BJ (cell line): ENCODE data around the gene SNIP1. TPM values are rescaled to one million over a fixed set of nuclear protein-coding genes. Genes with fewer than 3 reads are reported as not detected.

Experiments used
- CTCF ChIA-PET: fragments of 350-600 bp; formaldehyde crosslinking; extraction: SDS; loops from one replicate; lab custom pipeline; 2021; ENCODE audit warnings: antibody characterized with exemption, inconsistent platforms; lab: Yijun Ruan, JAX
- POLR2A ChIA-PET: fragments of 300-600 bp; sonication (Branson Sonifier 250); formaldehyde crosslinking; extraction: SDS; loops from one replicate; lab custom pipeline; 2021; ENCODE audit warnings: antibody characterized with exemption; lab: Charles Lee
- DNase-seq: peaks from one replicate; pipeline ENCODE4 v3.0.0-alpha.2; 2011; ENCODE audit warnings: low read depth
- H3K27me3 ChIP-seq: 2 replicates; pipeline ENCODE4 v1.6.0; 2011; ENCODE audit warnings: low read length; ENCODE audit not compliant: control insufficient read depth, insufficient read depth
- H3K36me3 ChIP-seq: 2 replicates; pipeline ENCODE4 v1.5.1; 2011; ENCODE audit warnings: low read length; ENCODE audit not compliant: control insufficient read depth, insufficient read depth
- H3K4me3 ChIP-seq: 2 replicates; pipeline ENCODE4 v1.5.1; 2011; ENCODE audit warnings: low read depth, mild to moderate bottlenecking, control low read depth, low read length
- polyA plus RNA-seq: library from polyadenylated mRNA; depleted of rRNA; stranded (reverse); fragments of >200 nt; gene quantifications from 2 replicates; pipeline ENCODE4 v1.2.3, GENCODE V29; 2011; rRNA removed
- small RNA-seq: library from RNA; depleted of rRNA; stranded (forward); fragments of <200 nt; gene quantifications from one replicate; pipeline ENCODE3, GENCODE V24; 2012; ENCODE audit warnings: low replicate concordance, low read depth; ENCODE audit not compliant: insufficient read length
- TF ChIP-seq, protein P1 (sequence below): IDR thresholded peaks from 2 replicates; pipeline ENCODE4 v1.5.1; 2011; ENCODE audit warnings: low read depth, mild to moderate bottlenecking, control low read depth, inconsistent platforms, low read length, moderate library complexity; ENCODE audit not compliant: insufficient read depth

Gene SNIP1
- polyA plus RNA-seq, 1 experiment, result 5.8 TPM

DNA sequence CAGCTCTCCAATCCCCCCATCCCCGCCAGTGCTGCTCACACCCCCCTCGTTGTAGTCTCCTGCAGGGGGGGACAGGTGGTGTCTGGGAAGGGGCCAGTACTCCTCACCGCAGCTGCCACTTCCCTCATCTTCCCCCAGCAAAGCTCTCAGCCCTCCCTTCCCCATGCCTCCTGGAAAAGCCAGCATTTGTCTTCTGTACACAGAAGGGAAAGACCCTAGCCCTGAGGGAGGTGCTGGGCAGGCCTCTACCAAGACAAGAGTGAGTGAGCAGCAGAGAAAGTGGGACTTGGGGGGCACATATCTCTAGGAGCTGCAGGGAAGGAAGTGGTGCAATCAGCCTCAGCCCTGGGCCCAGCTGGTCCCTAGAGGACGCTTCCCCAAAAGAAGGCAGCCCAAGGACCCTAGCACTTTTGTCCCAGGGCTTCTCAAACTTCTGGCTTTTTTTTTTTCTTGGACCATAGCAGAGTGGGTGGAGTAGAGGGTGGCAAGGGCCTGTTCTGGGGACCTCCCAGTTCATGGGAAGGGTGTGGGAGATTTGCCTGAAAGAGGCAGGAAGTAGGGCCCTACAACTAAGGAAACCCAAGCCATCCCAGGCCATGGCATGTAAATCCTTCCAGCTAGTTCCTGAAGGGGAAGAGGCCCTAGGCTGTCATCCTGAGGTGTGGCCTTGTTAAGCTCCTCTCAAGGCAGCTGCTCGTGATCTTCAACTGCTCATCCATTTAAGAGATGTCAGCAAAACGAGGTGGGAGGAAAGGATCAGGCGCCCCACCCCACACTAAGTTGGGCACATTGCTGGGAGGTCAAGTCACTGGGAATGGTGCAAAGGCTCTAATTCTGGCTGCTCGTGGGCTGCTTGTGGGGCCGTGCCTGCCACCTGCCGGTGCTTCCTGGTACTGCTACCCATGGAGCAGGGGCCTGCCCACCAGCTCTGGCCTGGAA is 67.1 kb downstream of the SNIP1 start:
- ChIA-PET CTCF (interaction anchor here (0.6 to 8.4 kb wide), 30 partner anchors 11 to 972 kb away, joined by 3 to 304 read pairs (median 5); partner anchors contain the start of genes MEAF6 and ZC3H12A), POLR2A (interaction anchor here (0.6 kb wide), 1 partner anchor 24 kb away, joined by 3 read pairs; no protein-coding TSS in a partner anchor)
- TF ChIP-seq, protein P1, sequence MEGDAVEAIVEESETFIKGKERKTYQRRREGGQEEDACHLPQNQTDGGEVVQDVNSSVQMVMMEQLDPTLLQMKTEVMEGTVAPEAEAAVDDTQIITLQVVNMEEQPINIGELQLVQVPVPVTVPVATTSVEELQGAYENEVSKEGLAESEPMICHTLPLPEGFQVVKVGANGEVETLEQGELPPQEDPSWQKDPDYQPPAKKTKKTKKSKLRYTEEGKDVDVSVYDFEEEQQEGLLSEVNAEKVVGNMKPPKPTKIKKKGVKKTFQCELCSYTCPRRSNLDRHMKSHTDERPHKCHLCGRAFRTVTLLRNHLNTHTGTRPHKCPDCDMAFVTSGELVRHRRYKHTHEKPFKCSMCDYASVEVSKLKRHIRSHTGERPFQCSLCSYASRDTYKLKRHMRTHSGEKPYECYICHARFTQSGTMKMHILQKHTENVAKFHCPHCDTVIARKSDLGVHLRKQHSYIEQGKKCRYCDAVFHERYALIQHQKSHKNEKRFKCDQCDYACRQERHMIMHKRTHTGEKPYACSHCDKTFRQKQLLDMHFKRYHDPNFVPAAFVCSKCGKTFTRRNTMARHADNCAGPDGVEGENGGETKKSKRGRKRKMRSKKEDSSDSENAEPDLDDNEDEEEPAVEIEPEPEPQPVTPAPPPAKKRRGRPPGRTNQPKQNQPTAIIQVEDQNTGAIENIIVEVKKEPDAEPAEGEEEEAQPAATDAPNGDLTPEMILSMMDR, result peak; percentile 99
- no peak for DNase-seq
- Histone ChIP-seq H3K27me3 (no peaks in the 10 kb centered on the region), H3K36me3 (peaks cover 26% of the 10 kb centered on the region), H3K4me3 (no peak overlapping the region)

DNA sequence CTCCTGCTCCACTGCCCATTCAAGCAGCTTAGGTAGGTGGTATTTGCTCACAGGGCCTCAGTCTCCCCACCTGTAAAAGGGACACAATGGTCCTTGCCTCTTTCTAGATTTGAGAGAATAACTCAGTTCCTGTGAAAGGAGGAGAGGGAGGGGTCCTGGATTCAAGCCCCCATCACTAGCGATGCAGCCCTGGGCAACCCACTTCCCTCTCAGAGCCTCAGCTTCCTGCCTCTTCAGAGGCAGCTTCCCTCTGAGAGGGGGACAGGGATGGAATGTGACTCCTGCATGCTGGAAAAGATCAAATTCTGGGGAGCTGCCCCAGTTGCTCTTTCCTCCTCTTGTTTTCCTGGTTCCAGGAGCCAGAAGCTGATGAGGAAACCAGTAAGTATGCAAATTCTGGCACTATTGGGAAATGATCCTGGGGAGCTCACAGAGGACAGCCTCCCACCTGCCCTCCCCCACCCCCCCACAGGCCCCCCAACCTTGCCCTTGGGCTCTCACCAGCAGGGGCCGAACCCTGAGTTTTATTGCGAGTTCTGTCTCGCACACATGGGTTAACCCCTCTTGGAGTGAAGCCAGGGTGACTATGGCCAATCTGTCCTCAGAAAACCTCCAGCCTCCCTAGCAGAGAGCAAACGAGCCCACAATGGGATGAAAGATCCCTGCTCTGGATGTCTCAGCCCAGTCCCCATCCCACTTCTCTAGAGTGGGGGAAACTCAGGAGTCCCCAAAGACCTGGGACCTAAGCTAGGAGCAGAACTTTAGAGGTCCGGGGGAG is 68.0 kb downstream of the SNIP1 start:
- TF ChIP-seq, protein P1, result no peak
- Histone ChIP-seq H3K4me3 (no peak overlapping the region), H3K27me3 (no peaks in the 10 kb centered on the region), H3K36me3 (peaks cover 31% of the 10 kb centered on the region)
- ChIA-PET POLR2A (interaction anchor here (0.6 kb wide), 1 partner anchor 25 kb away, joined by 4 read pairs; no protein-coding TSS in a partner anchor), CTCF (interaction anchor here (0.6 to 8.4 kb wide), 11 partner anchors 11 to 196 kb away, joined by 3 to 304 read pairs (median 14); partner anchors contain the start of genes MEAF6 and ZC3H12A)
- DNase-seq, result no peak

Small RNA genes lying within 50 kb of the gene (small RNA-seq; reads per million reads assigned to genes)
- not detected for gene AL034379.1
- 1.3 reads per million for gene MIR5581

Other genes with a start within 250 kb of the SNIP1 start
- gene ZC3H12A, start 79.7 kb downstream of the SNIP1 start, polyA plus RNA-seq, result 4.8 and 8.9 TPM in 2 replicates
- 43.1 and 49.6 TPM in 2 replicates for gene MEAF6, start 39.5 kb downstream of the SNIP1 start, polyA plus RNA-seq
- 3.8 and 5.5 TPM in 2 replicates for gene DNALI1, start 2.6 kb upstream of the SNIP1 start, polyA plus RNA-seq
- gene GNL2, start 41.6 kb upstream of the SNIP1 start, polyA plus RNA-seq, result 43.6 and 54.5 TPM in 2 replicates
- 0.04 and 0.05 TPM in 2 replicates for gene RSPO1, start 80.6 kb upstream of the SNIP1 start, polyA plus RNA-seq
- 14.9 and 28.2 TPM in 2 replicates for gene CDCA8, start 138.2 kb upstream of the SNIP1 start, polyA plus RNA-seq
- 0.04 TPM in 1 of 2 replicates, not detected in the other for gene EPHA10, start 210.8 kb upstream of the SNIP1 start, polyA plus RNA-seq
- 2.5 and 4.0 TPM in 2 replicates for gene MANEAL, start 239.6 kb upstream of the SNIP1 start, polyA plus RNA-seq